KOPT-K1 (cell line): ENCODE measurements around the gene CBARP.
A peak's percentile ranks its signal among the peaks of the same experiment; 100 is the strongest.

ENCODE experiments used
- H3K27ac ChIP-seq: fragments of 200-600 bp; sonication (generic); 2 replicates; pipeline ENCODE4 v1.5.1; 2016; ENCODE audit warnings: antibody characterized with exemption, mild to moderate bottlenecking, low read depth, low read length; ENCODE audit not compliant: poor library complexity, severe bottlenecking
- H3K36me3 ChIP-seq: fragments of 200-600 bp; sonication (generic); 2 replicates; pipeline ENCODE4 v1.5.1; 2017; ENCODE audit warnings: antibody characterized with exemption, mild to moderate bottlenecking, low read length, moderate library complexity; ENCODE audit not compliant: insufficient read depth
- H3K9me3 ChIP-seq: fragments of 200-600 bp; sonication (generic); 2 replicates; pipeline ENCODE4 v1.5.1; 2017; ENCODE audit warnings: antibody characterized with exemption, low read length, mild to moderate bottlenecking; ENCODE audit not compliant: insufficient read depth, poor library complexity, severe bottlenecking

CBARP gene

GRCh38 chr19:1261538-1261797 lies 23.7 kb upstream of the CBARP start:
- Histone ChIP-seq H3K36me3 (peaks cover 20% of the 10 kb centered on the region), H3K27ac (peak overlapping the region; percentile 87)

GRCh38 chr19:1260749-1261537 lies 23.1 kb upstream of the CBARP start:
- Histone ChIP-seq H3K27ac (peak overlapping the region; percentile 88), H3K9me3 (no peaks in the 10 kb centered on the region), H3K36me3 (peaks cover 25% of the 10 kb centered on the region)

More at GRCh38 chr19:1261538-1261797, 23.7 kb upstream of the CBARP start:
- no peaks in the 10 kb centered on the region for H3K9me3 ChIP-seq

GRCh38 chr19:1259876-1260748 lies 22.3 kb upstream of the CBARP start:
- Histone ChIP-seq H3K27ac (peak overlapping the region; percentile 88), H3K36me3 (peaks cover 33% of the 10 kb centered on the region), H3K9me3 (no peaks in the 10 kb centered on the region)

GRCh38 chr19:1259206-1259875 lies 21.5 kb upstream of the CBARP start:
- Histone ChIP-seq H3K27ac (peak overlapping the region; percentile 88), H3K36me3 (peaks cover 41% of the 10 kb centered on the region), H3K9me3 (no peaks in the 10 kb centered on the region)

GRCh38 chr19:1258707-1259205 lies 21.0 kb upstream of the CBARP start:
- Histone ChIP-seq H3K9me3 (no peaks in the 10 kb centered on the region), H3K27ac (peak overlapping the region; percentile 88), H3K36me3 (peaks cover 47% of the 10 kb centered on the region)

GRCh38 chr19:1258163-1258492 lies 20.3 kb upstream of the CBARP start:
- H3K27ac ChIP-seq = peak overlapping the region; percentile 88
- no peaks in the 10 kb centered on the region for H3K9me3 ChIP-seq
- peaks cover 50% of the 10 kb centered on the region for H3K36me3 ChIP-seq

- Histone ChIP-seq H3K27ac (peak overlapping the region; percentile 88), H3K9me3 (no peaks in the 10 kb centered on the region), H3K36me3 (peaks cover 50% of the 10 kb centered on the region)
These were observed 19.8 kb upstream of the CBARP start for GRCh38 chr19:1257475-1258162.

- Histone ChIP-seq H3K36me3 (peaks cover 50% of the 10 kb centered on the region), H3K27ac (no peak overlapping the region), H3K9me3 (no peaks in the 10 kb centered on the region)
These were observed 19.1 kb upstream of the CBARP start for GRCh38 chr19:1256646-1257474.

GRCh38 chr19:1255186-1256161 lies 17.7 kb upstream of the CBARP start:
- Histone ChIP-seq H3K36me3 (peaks cover 50% of the 10 kb centered on the region), H3K9me3 (no peaks in the 10 kb centered on the region), H3K27ac (no peak overlapping the region)

GRCh38 chr19:1254530-1255185 lies 16.9 kb upstream of the CBARP start:
- Histone ChIP-seq H3K27ac (no peak overlapping the region), H3K36me3 (peaks cover 50% of the 10 kb centered on the region), H3K9me3 (no peaks in the 10 kb centered on the region)

- no peaks in the 10 kb centered on the region for H3K9me3 ChIP-seq
- H3K27ac ChIP-seq = peak overlapping the region; percentile 88
- H3K36me3 ChIP-seq = peaks cover 50% of the 10 kb centered on the region
These were observed 16.3 kb upstream of the CBARP start for GRCh38 chr19:1254081-1254527.

GRCh38 chr19:1253514-1254080 lies 15.8 kb upstream of the CBARP start:
- peaks cover 50% of the 10 kb centered on the region for H3K36me3 ChIP-seq
- peak overlapping the region; percentile 88 for H3K27ac ChIP-seq

More at GRCh38 chr19:1253514-1254080, 15.8 kb upstream of the CBARP start:
- H3K9me3 ChIP-seq = no peaks in the 10 kb centered on the region
